Dermis microvascular lymphatic vessel endothelial cell (primary cell): ENCODE data around the gene CENPB. TPM values are rescaled to one million over a fixed set of nuclear protein-coding genes. Genes with fewer than 3 reads are reported as not detected.

Source experiments
- DNase-seq, 2 donors: peaks; one replicate each; pipeline versions ENCODE4 v3.0.0 to v3.0.0-alpha.2; 2010; ENCODE audit warnings: low read depth in 2 of 2
- total RNA-seq: library from RNA; depleted of rRNA; stranded (reverse); fragments of >200 nt; gene quantifications from 2 replicates; pipeline ENCODE4 v1.2.1, GENCODE V29; 2014

The CENPB gene
- total RNA-seq, 1 donor from 2014 or later, result 65.5 TPM

DNA sequence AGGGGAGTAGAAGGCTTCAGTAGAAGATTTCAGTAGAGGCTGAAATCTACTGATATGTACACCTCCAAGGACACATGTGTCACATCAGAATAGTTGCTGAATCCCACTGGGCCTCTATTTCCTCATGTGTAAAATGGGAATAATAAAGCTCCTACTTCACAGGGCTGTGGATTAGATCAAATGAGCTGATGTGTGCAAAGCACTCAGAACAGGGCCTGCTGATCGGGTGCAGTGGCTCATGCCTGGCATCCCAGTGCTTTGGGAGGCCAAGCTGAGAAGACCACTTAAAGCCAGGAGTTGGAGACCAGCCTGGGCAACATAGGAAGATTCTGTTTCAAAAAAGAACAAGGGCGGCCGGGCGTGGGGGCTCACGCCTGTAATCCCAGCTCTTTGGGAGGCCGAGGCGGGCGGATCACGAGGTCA, 25.7 kb upstream of the CENPB start:
- DNase-seq, result no peak

DNA sequence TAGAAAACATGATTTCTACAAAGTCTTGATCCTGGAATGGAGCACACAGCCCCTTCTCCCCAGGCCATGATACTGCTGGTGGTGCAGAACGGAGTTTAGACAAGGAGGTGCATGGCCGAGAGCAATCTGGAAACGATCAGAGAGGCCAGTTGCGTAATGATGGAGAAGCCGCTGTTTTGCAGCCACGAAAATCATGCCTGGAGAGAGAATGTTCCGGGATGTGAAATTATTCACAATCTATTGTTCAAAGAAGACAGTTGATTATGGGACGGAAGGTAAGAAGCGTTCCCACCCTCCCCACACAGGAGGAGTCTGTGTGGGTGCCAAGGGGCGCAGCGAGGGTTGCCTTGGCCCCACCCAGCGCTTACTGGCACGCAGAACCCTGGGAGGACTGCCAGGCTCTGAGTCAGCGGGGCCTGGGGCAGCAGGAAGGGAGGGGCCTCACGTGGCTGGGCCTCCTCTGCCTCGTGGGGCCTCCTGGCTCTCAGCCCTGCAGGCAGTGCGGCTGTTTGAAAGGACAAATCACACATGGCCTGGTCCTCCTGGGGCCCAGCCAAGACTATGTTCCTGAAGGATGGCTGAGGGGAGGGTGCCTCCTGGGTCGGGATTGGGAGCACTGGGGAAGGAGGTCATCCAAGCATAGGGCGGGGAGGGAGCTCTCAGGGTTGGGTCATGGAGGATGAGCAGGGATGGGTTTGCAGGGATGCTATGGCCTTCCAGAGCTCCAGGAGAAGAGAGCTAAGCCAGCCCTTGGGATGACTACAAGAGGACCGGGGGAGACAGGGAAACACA, 25.1 kb upstream of the CENPB start:
- DNase-seq, result peak; percentile 93 to 99

DNA sequence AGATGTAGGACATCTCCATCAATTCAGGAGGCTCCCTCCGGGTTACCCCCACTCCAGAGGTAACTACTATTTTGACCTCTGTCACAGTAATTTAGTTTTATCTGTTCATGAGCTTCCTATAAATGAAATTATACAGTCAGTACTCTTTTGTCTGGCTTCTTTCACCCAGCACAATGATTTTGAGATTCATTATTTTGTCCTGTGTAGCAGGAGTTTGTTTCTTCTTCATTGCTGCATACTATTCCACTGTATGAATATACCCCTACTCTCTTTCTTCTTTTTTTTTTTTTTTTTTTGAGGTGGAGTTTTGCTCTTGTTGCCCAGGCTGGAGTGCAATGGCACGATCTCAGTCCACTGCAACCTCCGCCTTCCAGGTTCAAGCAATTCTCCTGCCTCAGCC, 22.0 kb upstream of the CENPB start:
- no peak for DNase-seq

DNA sequence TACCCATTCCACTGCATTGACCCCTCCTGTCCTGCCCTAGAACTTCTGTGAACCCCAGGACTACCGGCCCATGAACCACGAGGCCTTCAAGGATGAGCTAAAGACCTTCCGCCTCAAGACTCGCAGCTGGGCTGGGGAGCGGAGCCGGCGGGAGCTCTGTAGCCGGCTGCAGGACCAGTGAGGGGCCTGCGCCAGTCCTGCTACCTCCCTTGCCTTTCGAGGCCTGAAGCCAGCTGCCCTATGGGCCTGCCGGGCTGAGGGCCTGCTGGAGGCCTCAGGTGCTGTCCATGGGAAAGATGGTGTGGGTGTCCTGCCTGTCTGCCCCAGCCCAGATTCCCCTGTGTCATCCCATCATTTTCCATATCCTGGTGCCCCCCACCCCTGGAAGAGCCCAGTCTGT, 18.2 kb upstream of the CENPB start:
- DNase-seq, result no peak

GRCh38 chr20:3804254-3804751, 17.8 kb upstream of the CENPB start:
- DNase-seq, result no peak

DNA sequence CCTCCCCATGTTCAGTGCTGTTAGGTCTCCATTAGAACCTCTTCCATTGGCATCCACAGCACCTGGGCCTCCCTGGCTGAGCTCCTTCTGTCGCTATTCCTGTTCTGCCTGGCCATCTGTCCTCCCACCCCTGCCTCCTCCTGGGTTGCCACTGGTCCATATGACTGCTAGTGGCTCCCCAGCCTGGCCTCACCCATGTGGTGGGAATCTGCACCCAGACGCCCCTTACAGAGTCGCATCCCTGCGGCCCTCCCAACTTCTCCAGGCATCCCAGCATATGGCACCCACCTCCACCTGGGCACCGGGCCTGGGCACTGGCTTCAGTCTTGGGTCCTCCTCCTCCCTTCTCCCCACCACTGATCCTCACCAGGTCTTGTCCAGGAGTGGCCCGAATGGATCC, 17.3 kb upstream of the CENPB start:
- no peak for DNase-seq

DNA sequence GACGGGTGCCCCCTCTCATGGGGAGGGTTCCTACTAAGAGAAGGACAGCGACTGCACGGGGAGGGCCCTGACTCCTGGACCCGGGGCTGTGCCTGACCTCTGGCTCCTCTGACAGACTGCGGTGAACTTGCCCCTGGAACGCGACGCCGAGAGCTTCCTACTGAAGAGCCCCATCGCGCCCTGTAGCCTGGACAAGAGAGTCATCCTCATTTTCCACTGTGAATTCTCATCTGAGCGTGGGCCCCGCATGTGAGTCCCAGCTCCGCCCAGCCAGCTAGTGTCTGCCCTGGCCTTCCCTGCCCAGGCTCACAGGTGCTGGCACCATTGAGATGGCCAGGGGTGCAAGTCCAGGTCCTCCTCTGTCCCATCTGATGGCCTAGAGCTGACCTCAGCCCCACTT, 16.7 kb upstream of the CENPB start:
- DNase-seq, result no peak

DNA sequence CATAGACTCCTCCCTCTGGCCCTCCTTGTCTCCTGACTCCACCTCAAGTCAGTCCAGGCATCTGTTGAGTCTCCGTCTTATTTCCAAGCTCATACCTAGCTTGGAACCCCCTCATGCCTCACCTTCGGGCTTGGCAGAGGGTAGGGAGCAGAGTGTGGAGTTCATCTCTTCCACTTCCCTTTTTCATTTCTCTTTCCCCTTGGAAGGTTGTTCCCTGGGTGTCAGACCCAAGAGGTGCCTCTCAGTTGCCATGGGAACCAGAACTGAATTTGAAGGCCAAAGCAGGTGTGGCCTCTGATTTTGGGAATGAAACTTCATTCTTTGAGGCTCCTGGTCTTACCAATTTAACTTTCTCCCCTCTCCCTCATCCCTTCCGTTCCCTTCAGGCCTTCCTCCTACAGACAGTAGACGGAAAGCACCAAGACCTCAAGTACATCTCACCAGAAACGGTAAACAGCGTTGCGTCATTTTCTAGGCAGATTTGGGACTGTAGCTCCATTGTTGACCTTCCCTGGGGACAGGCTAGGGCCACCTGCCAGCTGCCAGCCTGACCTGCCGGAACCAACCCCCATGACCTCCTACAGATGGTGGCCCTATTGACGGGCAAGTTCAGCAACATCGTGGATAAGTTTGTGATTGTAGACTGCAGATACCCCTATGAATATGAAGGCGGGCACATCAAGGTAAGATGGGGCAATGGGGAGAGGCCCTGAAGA, 16.1 kb upstream of the CENPB start:
- no peak for DNase-seq

GRCh38 chr20:3801846-3802245, 15.3 kb upstream of the CENPB start:
- no peak for DNase-seq

DNA sequence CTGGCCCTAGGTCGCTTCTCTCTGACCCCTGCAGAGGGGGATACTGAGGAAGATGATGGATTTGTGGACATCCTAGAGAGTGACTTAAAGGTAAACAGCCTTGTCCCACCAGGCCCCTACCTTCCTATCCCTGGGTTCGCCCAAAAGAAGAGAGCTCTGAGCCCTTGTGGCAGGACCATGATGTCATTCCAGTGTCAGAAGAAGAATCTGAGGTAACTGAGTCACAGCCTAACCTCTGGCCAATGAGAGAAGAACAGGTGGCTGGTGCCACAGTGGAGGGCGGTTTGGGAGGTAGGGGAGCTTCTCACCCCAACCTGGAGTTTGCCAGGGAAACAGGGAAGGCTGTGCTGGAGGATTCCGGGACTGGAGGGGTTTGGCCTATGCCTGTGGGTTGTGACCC, 14.8 kb upstream of the CENPB start:
- DNase-seq, result no peak

- no peak for DNase-seq
Measured at GRCh38 chr20:3800878-3801260, 14.3 kb upstream of the CENPB start.

- DNase-seq, result no peak
Measured at GRCh38 chr20:3800256-3800877, 13.8 kb upstream of the CENPB start.

DNA sequence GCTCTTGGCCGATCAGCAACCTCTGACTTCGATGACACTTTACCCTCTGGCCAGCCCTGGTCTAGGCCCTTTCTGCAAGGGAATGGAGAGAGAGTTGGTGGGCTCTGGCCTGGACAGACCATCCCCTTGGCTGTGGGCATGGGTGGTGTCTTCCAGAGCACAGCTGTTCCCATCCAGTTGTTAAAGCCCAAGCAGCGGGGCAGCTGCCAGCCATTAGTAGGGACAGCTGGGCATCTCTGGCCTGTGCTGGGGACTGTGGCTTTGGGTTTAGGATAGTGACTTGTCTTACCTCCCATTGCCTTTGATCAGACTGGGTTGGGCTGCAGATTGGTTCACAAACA, 12.3 kb upstream of the CENPB start:
- no peak for DNase-seq

- no peak for DNase-seq
Measured at GRCh38 chr20:3798373-3798768, 11.8 kb upstream of the CENPB start.

- no peak for DNase-seq
Measured at GRCh38 chr20:3797592-3798372, 11.2 kb upstream of the CENPB start.

DNA sequence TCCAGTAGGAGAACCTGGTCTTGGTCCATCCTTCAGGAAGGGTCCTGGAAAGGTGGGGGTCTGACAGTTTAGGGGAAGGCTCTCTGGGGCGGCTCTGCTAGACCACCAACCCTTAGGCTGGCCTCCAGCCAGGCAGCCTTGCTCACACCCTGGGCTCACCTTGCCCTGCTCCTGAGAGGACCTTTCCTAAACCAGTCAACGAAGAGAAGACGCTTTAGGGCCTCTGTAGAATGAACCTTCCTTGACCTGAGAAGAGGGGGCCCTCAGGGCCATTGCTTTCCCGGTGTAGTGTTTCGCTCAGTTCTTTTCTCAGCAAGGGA, 10.6 kb upstream of the CENPB start:
- DNase-seq, result no peak

DNA sequence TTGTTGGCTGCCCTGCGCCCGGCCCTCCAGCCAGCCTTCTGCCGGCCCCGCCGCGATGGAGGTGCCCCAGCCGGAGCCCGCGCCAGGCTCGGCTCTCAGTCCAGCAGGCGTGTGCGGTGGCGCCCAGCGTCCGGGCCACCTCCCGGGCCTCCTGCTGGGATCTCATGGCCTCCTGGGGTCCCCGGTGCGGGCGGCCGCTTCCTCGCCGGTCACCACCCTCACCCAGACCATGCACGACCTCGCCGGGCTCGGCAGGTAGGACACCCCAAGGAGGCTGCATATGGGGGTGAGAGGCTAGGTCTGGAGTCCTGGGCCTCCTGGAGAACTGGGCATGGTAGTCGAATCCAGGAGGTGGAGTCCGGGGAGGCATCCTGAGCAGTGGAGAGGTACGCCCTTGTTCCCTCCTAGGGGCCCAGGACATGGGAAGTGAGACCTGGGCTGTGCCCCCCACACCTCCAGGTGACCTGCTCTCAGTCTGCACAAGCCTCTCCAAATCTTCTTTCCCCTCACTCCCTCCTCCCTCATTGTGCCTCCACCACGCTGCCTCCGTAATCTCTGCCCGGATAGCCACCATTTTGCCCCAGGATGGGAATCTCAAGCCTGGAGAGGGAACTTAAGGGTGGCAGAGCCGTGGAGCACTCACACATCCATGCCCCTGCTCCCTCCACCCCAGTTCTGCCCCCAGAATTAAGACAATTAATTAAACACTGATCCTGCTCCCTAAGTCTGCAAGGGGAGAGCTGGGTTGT, 10.1 kb upstream of the CENPB start:
- no peak for DNase-seq

DNA sequence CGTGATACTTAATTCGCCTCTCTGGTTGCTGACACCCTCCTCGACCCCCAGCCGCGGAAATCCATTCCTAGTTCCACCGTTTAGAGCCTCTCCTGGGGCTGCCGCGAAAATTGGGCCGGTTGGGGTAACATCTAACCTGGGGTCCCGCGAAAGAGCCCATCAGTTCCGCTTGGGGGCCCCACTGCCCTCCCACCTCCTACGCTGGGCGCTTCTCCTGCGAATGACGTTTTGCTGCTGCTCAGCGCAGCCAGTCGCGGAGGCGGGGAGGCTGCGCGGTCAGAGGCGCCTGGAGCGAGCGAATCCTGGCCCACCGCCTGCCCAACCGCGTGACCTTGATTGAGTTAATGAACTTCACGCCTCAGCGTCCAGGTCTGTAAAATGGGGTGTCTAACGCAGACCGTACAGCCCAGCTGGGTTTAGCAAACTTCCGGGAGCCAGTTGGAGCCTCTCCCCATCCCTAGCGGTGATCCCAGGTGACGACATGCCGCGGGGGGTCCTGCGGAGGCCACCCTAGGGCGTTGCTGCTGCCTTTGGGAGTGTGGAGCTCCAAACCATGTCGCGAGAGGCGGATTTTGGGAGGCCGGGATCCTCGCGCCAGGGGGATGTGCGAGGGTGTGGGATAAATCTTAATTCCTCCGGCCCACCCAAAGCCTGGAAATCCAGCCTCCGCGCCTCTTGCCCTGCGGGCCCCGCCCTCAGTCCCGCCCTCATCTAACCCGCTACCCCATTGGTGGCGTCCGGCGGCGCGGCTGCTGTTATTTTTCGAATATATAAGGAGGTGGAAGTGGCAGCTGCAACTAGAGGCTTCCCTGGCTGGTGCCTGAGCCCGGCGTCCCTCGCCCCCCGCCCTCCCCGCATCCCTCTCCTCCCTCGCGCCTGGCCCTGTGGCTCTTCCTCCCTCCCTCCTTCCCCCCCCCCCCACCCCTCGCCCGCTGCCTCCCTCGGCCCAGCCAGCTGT, 9.2 kb upstream of the CENPB start, which contains the start of gene CDC25B:
Gene CDC25B (plus strand): TSS at position 800 of the 958 bp plus-strand sequence. CDS start 222 bp downstream, outside the sequence.
- DNase-seq, result peak; percentile 73 to 92

DNA sequence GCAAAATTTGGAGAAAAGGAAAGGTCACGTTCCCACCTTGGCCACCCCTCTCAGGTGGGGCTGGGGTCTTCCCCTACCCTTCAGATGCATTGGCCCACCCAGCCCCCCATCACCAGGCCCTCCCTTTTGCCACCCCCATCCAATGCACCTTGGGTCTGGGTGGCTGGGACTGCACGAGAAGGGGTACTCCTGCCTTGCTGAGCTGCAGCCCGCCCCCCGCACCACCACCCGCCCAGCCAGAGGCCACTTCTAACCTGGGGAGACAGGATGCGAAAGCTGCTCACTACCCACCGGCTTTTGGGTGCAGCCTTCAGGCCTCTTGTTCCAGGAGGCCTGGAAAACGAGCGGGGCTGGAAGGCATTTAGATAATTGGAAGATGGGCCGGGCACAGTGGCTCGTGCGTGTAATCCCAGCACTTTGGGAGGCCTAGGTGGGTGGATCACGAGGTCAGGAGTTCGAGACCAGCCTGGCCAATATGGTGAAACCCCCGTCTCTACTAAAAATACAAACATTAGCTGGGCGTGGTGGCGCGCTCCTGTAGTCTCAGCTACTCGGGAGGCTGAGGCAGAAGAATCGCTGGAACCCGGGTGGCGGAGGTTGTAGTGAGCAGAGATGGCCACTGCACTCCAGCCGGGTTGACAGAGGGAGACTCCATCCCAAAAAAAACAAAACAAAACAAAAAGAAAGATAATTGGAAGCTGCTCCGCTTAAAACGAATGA, 8.3 kb upstream of the CENPB start:
- DNase-seq, result no peak
